ENCODE data around the gene KLHL29.

GRCh38 chr2:23719716-23720115 is 334.7 kb downstream of the KLHL29 start:
- TF ChIP-seq CTCF (IDR thresholded peaks at IDR 0.05; ENCODE audit: borderline replicate concordance, extremely low read depth, low read length, poor library complexity, severe bottlenecking) (no peak), EZH2 (IDR thresholded peaks at IDR 0.05; ENCODE audit: borderline replicate concordance, low read depth, low read length, severe bottlenecking) (no peak)

Measured in DND-41 (cell line).